Central memory CD8-positive, alpha-beta T cell (primary cell): ENCODE measurements around the gene TAP1.
A peak's percentile ranks its signal among the peaks of the same experiment; 100 is the strongest.
"Not testable (repeated sequence)": the region's sequence is repeated elsewhere in the genome, so short reads cannot be mapped to it uniquely, and the experiment has no call there.

Experiments
- ATAC-seq: fragments of 150-1000 bp; cut with Tn5 transposase; replicated peaks from 2 replicates; pipeline ENCODE4 v1.10.0; 2022; ENCODE audit warnings: mild to moderate bottlenecking, moderate FRiP score, moderate number of reproducible peaks; ENCODE audit not compliant: poor library complexity, severe bottlenecking; ENCODE audit errors: extremely low read depth
- DNase-seq, 2 donors: peaks; one replicate each; pipeline ENCODE4 v3.0.0; 2021; ENCODE audit warnings: low spot score in 2 of 2
- H3K27ac Mint-ChIP-seq: one replicate; pipeline ENCODE4 v1.8.0; 2022; ENCODE audit warnings: low read depth, mild to moderate bottlenecking, moderate library complexity, mixed read lengths
- H3K27me3 Mint-ChIP-seq: one replicate; pipeline ENCODE4 v1.8.0; 2022; ENCODE audit warnings: mixed read lengths
- H3K36me3 Mint-ChIP-seq: one replicate; pipeline ENCODE4 v1.8.0; 2022; ENCODE audit warnings: mild to moderate bottlenecking, moderate library complexity, mixed read lengths; ENCODE audit not compliant: insufficient read depth
- H3K4me1 Mint-ChIP-seq: one replicate; pipeline ENCODE4 v1.8.0; 2022; ENCODE audit warnings: mixed read lengths
- H3K4me3 Mint-ChIP-seq: one replicate; pipeline ENCODE4 v1.8.0; 2022; ENCODE audit warnings: mild to moderate bottlenecking, moderate library complexity, mixed read lengths
- H3K9me3 Mint-ChIP-seq: one replicate; pipeline ENCODE4 v1.8.0; 2022; ENCODE audit warnings: mixed read lengths

TAP1 gene

GRCh38 chr6:32829495-32829894, 24.0 kb downstream of the TAP1 start:
- no peaks in the 10 kb centered on the region for H3K9me3 Mint-ChIP-seq
- H3K27me3 Mint-ChIP-seq: no peaks in the 10 kb centered on the region
- DNase-seq (no peak), ATAC-seq (no peak)
- H3K36me3 Mint-ChIP-seq: peaks cover 50% of the 10 kb centered on the region
- no peak overlapping the region for H3K27ac Mint-ChIP-seq
- H3K4me3 Mint-ChIP-seq: no peak overlapping the region
- H3K4me1 Mint-ChIP-seq: peaks cover 22% of the 10 kb centered on the region

- Mint-ChIP-seq H3K27ac (no peak overlapping the region), H3K36me3 (peaks cover 32% of the 10 kb centered on the region), H3K9me3 (no peaks in the 10 kb centered on the region), H3K27me3 (no peaks in the 10 kb centered on the region), H3K4me3 (no peak overlapping the region), H3K4me1 (no peaks in the 10 kb centered on the region)
- ATAC-seq (no peak), DNase-seq (no peak)
These were observed 26.5 kb downstream of the TAP1 start for GRCh38 chr6:32827025-32827424.

- ATAC-seq: no peak
- Mint-ChIP-seq H3K27me3 (no peaks in the 10 kb centered on the region), H3K27ac (no peak overlapping the region), H3K9me3 (no peaks in the 10 kb centered on the region), H3K4me3 (no peak overlapping the region), H3K4me1 (no peaks in the 10 kb centered on the region), H3K36me3 (peaks cover 26% of the 10 kb centered on the region)
- no peak for DNase-seq
These were observed 27.5 kb downstream of the TAP1 start for GRCh38 chr6:32825966-32826365.

- ATAC-seq: no peak
- Mint-ChIP-seq H3K36me3 (peaks cover 6% of the 10 kb centered on the region), H3K4me3 (no peak overlapping the region), H3K27ac (no peak overlapping the region), H3K27me3 (no peaks in the 10 kb centered on the region), H3K4me1 (no peaks in the 10 kb centered on the region), H3K9me3 (no peaks in the 10 kb centered on the region)
- no peak for DNase-seq
These were observed 33.8 kb downstream of the TAP1 start for GRCh38 chr6:32819729-32820128.

GRCh38 chr6:32818867-32819266, 34.6 kb downstream of the TAP1 start:
- H3K36me3 Mint-ChIP-seq: peaks cover 4% of the 10 kb centered on the region
- DNase-seq (no peak), ATAC-seq (no peak)
- H3K27ac Mint-ChIP-seq: no peak overlapping the region
- no peaks in the 10 kb centered on the region for H3K9me3 Mint-ChIP-seq
- no peaks in the 10 kb centered on the region for H3K27me3 Mint-ChIP-seq
- no peaks in the 10 kb centered on the region for H3K4me1 Mint-ChIP-seq
- H3K4me3 Mint-ChIP-seq: no peak overlapping the region

- DNase-seq: no peak
These were observed 36.7 kb downstream of the TAP1 start, which contains the start of gene HLA-DOB for GRCh38 chr6:32816746-32817204. HLA-DOB (minus strand) TSS chr6:32817002; CDS start chr6:32816951, 51 bp downstream.

GRCh38 chr6:32815996-32816395, 37.5 kb downstream of the TAP1 start:
- no peak for ATAC-seq
- no peaks in the 10 kb centered on the region for H3K27me3 Mint-ChIP-seq
- no peak overlapping the region for H3K4me3 Mint-ChIP-seq
- H3K27ac Mint-ChIP-seq: no peak overlapping the region
- no peaks in the 10 kb centered on the region for H3K4me1 Mint-ChIP-seq
- no peaks in the 10 kb centered on the region for H3K9me3 Mint-ChIP-seq
- peaks cover 4% of the 10 kb centered on the region for H3K36me3 Mint-ChIP-seq
- DNase-seq: no peak

More at GRCh38 chr6:32816746-32817204, 36.7 kb downstream of the TAP1 start, which contains the start of gene HLA-DOB:
- Mint-ChIP-seq H3K36me3 (peaks cover 4% of the 10 kb centered on the region), H3K4me3 (no peak within 1 kb of the TSS), H3K4me1 (no peaks in the 10 kb centered on the region), H3K27me3 (no peaks in the 10 kb centered on the region), H3K9me3 (no peaks in the 10 kb centered on the region), H3K27ac (no peak within 1 kb of the TSS)
- peak; percentile 24 for ATAC-seq

- ATAC-seq (no peak), DNase-seq (no peak)
- Mint-ChIP-seq H3K4me1 (no peaks in the 10 kb centered on the region), H3K9me3 (no peaks in the 10 kb centered on the region), H3K36me3 (peaks cover 4% of the 10 kb centered on the region), H3K27ac (no peak overlapping the region), H3K4me3 (no peak overlapping the region), H3K27me3 (no peaks in the 10 kb centered on the region)
These were observed 38.4 kb downstream of the TAP1 start for GRCh38 chr6:32815115-32815514.

- no peaks in the 10 kb centered on the region for H3K27me3 Mint-ChIP-seq
- H3K36me3 Mint-ChIP-seq: peaks cover 4% of the 10 kb centered on the region
- ATAC-seq (no peak), DNase-seq (no peak)
- no peak overlapping the region for H3K4me3 Mint-ChIP-seq
- H3K27ac Mint-ChIP-seq: no peak overlapping the region
- no peaks in the 10 kb centered on the region for H3K4me1 Mint-ChIP-seq
- no peaks in the 10 kb centered on the region for H3K9me3 Mint-ChIP-seq
These were observed 39.4 kb downstream of the TAP1 start for GRCh38 chr6:32814145-32814544.

GRCh38 chr6:32809171-32809570, 44.3 kb downstream of the TAP1 start:
- Mint-ChIP-seq H3K27ac (no peak overlapping the region), H3K9me3 (no peaks in the 10 kb centered on the region), H3K27me3 (peaks cover 34% of the 10 kb centered on the region), H3K4me3 (no peak overlapping the region), H3K4me1 (peaks cover 5% of the 10 kb centered on the region), H3K36me3 (no peaks in the 10 kb centered on the region)
- DNase-seq: no peak
- no peak for ATAC-seq

- ATAC-seq (no peak), DNase-seq (no peak)
- H3K36me3 Mint-ChIP-seq: no peaks in the 10 kb centered on the region
- no peaks in the 10 kb centered on the region for H3K9me3 Mint-ChIP-seq
- peaks cover 5% of the 10 kb centered on the region for H3K4me1 Mint-ChIP-seq
- H3K27ac Mint-ChIP-seq: no peak overlapping the region
- no peak overlapping the region for H3K4me3 Mint-ChIP-seq
- H3K27me3 Mint-ChIP-seq: peaks cover 55% of the 10 kb centered on the region
These were observed 46.4 kb downstream of the TAP1 start for GRCh38 chr6:32807020-32807580.

- H3K27me3 Mint-ChIP-seq: peaks cover 69% of the 10 kb centered on the region
- H3K4me1 Mint-ChIP-seq, ATAC-seq, H3K9me3 Mint-ChIP-seq, H3K36me3 Mint-ChIP-seq, H3K4me3 Mint-ChIP-seq, DNase-seq, H3K27ac Mint-ChIP-seq: not testable (repeated sequence)
These were observed 48.1 kb downstream of the TAP1 start for GRCh38 chr6:32805404-32805803.

GRCh38 chr6:32803416-32803815, 50.1 kb downstream of the TAP1 start:
- Mint-ChIP-seq H3K4me3 (no peak overlapping the region), H3K4me1 (peaks cover 5% of the 10 kb centered on the region), H3K27me3 (peaks cover 78% of the 10 kb centered on the region), H3K36me3 (no peaks in the 10 kb centered on the region), H3K27ac (no peak overlapping the region), H3K9me3 (peaks cover 8% of the 10 kb centered on the region)
- no peak for ATAC-seq
- no peak for DNase-seq
